HG03521 (cell line): ENCODE results near the gene SYVN1.
"Not testable (repeated sequence)": the region's sequence is repeated elsewhere in the genome, so short reads cannot be mapped to it uniquely, and the experiment has no call there.

ENCODE experiments used
- ATAC-seq: cut with Tn5 transposase; IDR thresholded peaks from one replicate; pipeline ENCODE4 v1.9.1; 2021; ENCODE audit warnings: mild to moderate bottlenecking, moderate library complexity; ENCODE audit not compliant: unreplicated experiment

Gene SYVN1

DNA sequence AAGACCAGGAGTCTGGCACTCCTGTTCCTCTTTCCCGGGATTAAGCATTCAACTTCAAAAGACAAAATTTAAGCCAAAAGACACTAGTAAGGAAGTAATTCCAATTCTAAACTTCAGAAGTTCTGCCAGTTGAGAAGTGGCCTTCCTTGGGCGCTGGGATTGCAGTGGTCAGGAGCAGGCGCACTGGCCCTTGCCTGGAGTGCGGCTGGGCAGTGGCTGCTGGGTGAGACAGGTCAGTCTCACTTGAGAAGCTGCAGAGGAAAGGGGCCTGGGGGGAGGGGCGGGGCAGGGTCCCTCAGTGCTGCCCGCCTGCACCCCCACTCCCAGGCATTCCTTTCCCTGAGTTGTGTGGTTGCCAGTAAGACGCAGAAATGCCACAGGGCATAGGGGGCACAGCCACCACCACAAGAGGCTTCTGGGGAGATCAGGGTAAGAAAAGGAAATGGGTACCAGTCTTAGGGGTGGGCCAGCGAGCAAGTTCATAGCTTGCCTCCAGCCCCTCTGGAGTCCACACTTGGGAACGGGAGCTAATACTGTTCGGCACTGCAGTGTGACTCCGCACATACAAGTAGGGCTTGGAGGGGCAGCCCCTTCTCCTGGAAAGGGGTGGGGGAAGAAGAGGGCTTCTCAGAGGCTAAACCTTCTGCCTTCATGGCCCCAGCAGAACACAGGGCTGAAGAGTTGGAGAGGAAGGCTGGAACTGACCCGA, 6.7 kb downstream of the SYVN1 start:
- ATAC-seq = no peak

DNA sequence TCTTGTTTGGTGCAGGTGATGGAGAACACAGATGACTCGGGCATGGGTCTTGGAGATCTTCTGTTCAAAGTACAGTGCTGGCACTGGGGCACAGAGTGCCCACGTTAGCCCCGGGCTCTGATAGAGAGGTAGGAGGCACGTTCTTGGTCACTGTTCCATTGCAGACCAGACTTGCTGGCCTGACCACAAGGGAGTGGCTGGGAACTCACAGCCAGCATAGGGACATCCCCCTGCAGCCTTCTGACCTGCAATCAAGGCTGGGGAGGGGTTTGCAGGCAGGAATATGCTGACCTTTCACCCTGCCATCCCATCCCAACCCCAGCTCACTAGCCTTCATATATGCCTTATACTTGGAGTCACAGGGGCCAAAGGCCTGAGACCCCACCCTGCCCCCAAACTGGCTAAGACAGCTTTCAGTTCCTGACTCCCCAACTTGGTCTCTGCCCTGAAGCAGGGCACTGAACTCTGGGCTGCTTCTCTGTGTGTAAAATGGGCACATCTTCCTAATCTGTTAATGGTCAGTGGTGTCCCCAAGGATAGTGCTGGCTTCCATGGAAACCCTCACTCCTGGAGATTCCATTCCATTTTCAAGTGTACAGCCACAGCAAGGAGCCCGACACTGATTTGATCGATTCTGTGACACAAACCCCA, 7.6 kb downstream of the SYVN1 start:
- ATAC-seq = no peak

DNA sequence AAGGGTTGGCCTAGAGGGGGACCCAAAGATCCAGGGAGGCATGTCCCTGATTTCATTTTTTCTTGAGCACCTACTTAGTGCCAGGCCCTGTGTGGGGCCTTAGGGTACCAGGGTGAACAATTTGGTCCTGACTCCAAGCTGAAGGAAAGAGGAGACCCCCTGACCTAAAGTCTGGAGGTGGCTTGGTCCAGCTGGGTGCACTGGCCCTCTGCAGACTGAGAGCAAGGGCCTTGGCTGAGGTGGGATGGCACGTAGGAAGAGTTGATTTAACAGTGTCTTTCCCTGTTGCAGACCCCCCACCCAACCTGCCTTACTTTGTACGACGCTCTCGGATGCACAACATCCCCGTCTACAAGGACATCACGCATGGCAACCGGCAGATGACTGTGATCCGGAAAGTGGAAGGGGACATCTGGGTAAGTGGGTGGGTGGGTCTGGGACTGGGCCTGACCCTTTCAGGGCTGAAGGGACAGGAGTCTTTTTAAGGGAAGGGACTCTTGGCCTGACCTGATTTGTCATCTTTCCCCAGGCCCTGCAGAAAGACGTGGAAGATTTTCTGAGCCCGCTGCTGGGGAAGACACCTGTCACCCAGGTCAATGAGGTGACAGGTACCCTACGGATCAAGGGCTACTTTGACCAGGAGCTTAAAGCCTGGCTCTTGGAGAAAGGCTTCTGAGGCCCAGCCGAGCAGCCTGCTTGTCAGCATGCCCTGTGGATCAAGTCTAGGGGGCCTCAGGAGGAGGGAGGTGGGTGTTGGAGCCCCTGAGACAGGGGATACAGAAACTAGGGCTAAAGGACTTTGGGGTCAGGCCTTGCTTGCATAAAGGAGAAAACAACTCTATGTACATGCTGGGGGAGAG, 8.9 kb downstream of the SYVN1 start:
- no peak for ATAC-seq

DNA sequence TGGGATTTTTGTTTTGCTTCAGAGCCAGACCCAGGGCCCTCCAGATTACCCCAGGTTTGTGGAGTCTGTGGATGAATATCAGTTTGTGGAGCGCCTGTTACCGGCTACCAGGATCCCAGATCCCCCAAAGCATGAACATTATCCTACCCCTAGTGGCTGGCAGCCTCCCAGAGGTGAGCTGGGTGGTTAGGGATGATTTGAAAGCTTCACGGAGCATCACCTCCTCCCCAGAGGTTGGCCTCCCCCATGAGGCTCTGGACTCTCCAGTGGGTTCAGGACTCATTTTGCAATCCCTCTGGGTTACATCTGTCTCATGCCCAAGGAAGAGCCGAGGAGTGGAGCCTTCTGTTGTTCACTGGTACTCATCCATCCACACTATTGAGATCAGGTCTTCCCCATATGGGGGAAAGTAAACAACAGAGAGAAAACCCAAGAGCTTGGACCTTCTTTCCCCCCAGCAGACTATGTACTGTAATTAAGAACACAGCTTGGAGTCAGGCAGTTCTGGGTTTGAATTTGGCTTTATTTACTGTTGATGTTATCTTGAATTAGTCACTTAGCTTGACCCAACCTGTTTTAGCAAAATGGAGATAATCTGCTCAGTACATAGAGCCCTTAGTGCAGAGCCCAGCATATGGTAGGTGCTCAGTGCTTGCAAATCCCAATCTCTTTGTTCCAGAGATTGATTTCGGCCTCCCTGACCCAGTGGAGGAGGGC, 9.7 kb downstream of the SYVN1 start:
- no peak for ATAC-seq

DNA sequence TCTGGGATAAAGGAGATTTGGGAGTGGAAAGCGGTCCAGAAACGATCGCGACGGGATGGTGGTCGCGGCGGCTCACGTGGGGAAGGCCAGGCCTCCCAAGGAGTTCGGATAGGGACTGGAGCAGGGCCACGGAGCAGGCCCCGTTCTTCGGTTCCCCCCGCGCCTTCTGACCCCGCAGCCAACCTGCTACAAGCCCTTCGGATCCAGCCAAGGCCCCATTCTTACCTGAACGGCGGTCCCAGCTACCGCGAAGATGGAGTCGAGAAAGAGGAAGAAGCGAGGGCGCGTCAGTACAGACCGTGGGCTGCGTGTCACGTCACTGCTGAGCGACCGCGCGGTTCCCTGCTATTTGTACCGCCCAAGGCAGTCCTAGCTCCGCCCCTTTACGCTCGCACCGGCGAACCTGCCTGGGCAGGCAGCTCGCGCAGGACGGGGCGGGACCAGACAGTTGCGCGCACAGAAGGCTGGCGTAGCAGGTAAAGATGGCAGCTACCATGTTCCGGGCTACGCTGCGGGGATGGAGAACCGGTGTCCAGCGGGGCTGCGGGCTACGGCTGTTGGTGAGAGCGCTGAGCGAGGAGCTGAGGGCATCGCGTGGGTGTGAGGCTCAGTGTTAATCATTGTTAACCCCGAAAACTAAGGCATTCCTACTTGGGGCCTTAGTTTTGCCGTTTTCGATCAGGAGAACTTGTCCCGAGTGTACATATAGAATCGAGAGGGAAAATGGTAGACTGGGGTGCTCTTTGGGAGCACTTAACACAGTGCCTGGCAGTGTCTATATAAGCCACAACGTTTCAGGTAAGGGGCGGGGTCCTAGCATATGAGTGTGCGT, 12.2 kb downstream of the SYVN1 start, which contains the start of the genes FAU and MRPL49:
Gene FAU (minus strand): TSS at position 270 of the 832 bp plus-strand sequence. CDS start 321 bp downstream, outside the sequence.
Gene MRPL49 (plus strand): TSS at position 457 of the 832 bp plus-strand sequence. CDS start 26 bp downstream, at position 483.
- ATAC-seq = peak; percentile 72

DNA sequence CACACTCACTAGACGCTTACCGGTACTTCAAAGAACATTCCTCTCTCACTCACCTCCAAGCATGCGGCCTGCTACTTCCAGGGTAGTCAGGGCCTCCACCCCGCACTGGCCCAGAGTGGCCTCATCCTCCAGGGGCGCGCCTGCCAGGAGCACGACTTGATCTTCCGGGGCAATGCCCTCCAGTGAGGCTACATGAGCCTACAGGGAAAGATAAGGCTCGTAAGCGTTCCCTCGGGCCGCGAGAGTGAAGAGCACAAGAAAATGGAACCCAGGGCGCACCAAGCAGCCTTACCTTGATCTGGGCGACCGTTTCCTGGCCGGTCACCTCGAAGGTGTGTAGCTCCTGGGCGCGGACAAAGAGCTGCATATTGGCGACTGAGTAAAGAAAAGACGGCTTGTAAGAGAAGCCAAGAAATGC, 12.9 kb downstream of the SYVN1 start:
- ATAC-seq = no peak

DNA sequence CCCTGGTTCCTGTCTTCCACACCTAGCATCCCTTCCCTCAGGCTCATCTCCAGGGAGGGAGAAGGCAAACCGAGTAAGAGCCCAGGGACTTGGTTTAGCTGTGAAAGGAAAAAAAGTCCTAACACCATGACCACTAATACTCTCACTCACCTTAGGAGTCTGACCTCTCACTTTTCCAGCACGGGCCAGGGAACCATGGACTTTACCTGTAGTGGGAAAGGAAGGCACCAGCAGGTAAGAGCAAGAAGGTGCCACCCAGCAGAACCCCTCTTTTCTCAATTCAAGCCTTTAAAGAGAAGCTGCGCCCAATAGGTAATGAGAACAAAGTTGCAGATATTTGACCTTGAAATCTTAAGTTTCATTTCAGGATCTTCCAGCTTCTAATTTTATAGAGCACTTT, 13.5 kb downstream of the SYVN1 start:
- no peak for ATAC-seq

DNA sequence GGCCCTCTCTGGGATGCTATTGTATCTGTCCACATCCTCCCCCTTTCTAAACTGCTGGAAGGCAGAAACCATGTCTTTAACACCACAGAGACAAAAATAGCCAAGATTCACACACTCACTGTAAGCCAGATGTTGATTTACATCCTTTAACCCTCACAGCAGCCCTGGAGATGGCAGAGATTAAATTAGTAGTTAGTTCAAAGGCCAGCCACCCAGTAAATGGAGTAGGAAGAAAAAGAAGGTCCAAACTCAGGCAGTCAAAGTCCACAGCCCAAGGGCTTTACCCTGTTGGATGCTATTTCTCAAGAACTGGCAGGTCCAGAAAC, 14.7 kb downstream of the SYVN1 start:
- no peak for ATAC-seq

DNA sequence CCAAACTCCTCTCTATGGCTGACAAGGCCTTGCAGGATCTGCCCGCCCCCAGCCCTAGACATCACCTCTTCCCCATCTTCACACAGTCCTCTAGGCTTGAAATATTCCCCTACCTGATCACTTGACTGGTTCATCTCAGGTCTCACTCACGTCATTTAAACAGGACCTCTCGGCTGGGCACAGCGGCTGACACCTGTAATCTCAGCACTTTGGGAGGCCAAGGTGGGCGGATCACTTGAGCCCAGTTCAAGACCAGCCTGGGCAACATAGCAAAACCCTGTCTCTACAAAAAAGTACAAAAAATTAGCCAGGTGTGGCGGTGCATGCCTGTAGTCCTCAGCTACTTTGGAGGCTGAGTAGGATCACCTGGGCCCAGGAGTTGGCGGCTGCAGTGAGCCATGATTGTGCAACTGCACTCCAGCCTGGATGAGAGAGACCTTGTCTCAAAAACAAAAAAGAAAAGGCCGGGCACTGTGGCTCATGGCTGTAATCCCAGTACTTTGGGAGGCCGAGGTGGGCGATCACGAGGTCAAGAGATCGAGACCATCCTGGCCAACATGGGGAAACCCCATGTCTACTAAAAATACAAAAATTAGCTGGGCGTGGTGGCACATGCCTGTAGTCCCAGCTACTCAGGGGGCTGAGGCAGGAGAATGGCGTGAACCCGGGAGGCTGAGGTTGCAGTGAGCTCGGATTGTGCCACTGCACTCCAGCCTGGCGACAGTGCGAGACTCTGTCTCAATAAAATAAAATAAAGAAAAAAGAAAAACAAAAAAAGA, 15.2 kb downstream of the SYVN1 start:
- not testable (repeated sequence) for ATAC-seq

DNA sequence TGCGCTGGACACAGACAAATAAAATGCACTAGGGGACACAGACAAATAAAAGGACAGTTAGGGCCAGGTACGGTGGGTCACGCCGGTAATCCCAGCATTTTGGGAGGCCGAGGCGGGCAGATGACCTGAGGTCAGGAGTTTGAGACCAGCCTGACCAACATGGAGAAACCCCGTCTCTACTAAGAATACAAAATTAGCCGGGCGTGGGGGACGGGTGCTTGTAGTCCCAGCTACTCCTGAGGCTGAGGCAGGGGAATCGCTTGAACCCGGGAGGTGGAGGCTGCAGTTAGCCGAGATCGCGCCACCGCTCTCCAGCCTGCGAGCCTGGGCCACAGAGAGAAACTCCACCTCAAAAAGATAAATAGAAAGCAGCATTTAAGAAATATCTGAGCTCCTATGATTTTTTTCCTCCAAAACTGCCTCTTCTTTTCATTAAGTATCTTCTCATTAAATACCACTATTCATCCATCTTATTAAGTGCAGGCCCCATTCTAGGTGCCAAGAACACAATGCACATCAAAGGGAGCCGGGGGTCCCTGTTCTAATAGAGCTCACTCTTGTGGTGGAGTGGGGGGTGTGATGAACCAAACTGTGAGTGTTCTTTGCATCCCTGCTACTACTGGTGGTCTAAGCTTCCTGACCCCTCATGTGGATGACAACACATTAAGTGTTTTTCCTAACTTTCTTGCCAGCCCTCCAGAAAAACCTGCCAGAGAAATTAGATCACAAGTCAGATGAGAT, 16.1 kb downstream of the SYVN1 start:
- ATAC-seq = no peak

DNA sequence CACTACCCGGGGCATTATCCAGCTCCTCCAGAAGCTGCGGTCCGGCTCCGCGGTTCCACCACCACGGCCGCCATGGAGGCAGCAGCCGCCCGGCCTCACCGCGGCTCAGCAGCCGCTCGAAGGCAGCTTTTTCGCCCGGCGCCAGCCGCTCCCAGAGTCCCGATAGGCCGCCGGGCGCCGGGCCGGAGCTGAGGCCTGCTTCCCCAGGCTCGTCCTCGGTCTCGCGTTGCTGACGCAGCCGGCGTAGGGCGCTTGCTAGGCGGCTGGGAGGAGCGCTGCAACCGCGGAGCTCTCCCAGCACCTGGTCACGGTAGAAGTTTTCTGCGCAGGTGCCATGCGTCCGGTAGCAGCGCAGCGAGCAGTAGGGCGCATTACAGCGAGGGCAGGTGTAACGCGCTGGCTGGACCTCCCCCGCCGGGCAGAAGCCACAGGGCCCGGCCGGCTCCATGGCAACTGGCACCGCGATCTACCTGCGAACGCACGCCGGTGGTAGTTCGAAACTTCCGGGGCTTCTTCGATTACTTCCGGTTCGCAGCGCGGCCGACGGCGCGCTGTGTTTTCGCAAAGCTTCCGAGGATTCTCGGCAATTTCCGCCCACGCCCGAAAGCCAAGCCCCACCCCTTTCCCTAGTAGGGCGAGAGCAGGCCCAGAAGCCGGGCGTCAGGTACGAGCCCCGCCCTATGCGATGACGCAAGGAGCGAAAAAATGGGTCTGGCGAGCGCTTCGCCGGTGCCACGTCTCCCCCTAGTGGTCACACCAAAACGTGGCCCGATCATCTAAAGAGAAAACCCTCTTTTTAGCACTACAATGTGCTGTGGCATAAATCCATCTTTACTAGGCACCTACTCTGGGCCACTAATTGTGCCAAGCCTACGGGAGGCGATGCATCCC, 16.9 kb downstream of the SYVN1 start, which contains the start of gene ZNHIT2:
Gene ZNHIT2 (minus strand): TSS at position 496 of the 891 bp plus-strand sequence. CDS start 48 bp downstream, at position 448.
- peak; percentile 57 for ATAC-seq

DNA sequence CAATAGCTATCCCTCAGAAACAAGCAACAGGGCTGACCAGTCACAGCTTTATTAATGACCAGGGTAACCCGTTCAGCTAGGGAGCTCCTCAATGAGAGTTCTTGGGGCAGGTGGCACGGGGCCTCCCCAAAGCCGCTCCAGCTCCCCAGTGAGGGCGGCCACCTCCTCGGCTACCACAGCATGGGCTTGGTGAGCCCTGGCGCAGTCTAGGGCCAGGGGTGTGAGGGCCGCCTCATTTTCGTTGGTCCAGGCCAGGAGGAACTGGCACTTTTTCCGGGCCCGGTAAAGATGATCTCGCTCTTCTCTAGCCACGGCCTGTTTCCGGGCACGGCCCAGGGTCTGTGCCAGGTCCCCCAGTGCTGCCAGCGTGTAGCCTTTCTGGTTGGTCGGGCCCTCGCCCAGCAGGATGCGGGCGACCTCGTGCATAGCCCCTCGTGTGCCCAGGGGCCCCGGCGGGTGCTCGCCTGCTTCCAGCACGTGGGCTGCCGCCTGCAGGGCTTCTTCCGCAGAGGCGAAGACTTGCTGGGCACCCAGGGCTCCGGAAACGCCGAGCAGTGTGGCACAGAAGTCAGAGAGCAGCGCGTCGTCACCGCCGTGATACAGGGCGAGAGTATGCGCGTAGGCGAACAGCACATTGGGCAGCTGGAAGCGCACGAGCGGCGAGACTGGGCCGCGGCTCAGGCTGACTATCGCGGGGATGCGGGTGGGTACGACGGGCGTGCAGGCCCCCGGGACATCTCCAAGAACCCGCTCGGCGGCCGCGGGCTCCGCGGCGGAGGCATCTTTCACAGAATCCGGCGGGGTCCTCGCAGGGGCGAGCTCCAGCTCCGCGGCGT, 17.7 kb downstream of the SYVN1 start:
- ATAC-seq = no peak

DNA sequence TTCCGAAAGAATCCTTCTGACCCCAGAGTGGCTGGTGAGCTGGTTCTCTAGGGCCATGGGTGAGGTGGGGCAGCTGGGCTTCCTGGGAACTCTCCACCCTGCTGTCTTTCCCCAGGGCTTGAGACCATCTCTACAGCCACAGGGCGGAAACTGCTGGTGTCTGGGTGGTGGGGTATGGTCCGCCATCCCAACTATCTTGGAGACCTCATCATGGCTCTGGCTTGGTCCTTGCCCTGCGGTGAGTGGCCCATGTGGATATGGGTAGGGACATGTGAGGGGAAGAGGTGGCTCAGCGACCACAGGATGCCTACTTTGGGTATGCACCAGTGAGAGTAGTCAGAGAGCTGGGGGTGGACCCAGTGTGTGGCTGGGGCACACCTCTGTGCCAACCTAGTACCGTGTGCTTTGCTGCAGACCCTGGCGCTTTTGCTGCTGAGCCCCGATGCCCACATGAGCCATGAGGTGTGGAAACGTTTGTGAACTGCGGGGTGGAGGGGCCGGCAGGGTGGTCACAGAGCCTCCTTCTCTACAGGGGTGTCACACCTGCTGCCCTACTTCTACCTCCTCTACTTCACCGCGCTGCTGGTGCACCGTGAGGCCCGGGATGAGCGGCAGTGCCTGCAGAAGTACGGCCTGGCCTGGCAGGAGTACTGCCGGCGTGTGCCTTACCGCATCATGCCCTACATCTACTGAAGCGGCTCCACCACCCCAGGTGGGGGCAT, 18.8 kb downstream of the SYVN1 start:
- no peak for ATAC-seq

DNA sequence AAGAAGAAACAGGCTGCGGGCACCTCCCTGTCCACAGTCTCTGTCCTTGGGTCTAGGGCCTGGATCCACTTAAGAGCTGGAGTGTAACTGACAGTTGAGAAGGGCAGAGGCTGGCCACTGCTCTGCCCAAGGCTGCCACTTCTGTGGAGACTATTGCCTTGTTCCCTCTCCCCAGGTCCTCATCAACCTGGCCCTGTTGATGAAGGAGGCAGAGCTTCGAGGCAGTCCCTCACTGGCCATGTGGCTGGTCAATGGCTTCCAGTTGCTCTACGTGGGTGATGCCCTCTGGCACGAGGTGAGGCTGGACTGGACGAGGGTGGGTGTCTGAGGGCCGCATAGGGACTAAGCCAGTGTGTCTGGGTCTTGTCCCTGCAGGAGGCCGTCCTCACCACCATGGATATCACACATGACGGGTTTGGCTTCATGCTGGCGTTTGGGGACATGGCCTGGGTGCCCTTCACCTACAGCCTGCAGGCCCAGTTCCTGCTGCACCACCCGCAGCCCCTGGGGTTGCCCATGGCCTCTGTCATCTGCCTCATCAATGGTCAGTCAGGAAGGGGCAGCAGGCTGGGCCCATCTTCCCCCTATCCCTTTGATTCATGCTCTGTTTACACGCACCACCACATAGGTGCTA, 19.7 kb downstream of the SYVN1 start:
- no peak for ATAC-seq

DNA sequence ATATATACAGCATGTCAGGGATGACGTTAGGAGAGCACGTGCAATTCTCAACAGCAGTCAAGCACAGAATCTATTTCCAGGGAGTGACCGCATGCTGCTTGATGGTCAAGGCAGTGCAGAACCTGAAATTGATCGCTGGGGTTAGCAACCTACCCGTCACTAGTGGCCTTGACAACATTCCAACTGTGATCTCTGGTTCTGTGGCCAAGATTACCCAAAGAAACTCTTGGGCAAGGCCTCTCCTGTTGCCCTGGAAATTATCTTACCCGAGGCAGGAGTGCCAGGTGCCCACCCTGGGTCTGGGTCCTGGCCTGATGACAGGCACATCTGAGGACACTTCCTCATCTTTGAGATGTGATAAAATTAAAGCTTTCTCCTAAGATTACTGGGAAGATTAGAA, 20.5 kb downstream of the SYVN1 start:
- ATAC-seq = no peak
